ENCODE data around the gene CRNKL1. TPM values are rescaled to one million over a fixed set of nuclear protein-coding genes. Genes with fewer than 3 reads are reported as not detected.

CRNKL1 gene
- total and polyA plus RNA-seq, 4 donors: 5.0 to 16.2 (median 7.9) TPM

DNA sequence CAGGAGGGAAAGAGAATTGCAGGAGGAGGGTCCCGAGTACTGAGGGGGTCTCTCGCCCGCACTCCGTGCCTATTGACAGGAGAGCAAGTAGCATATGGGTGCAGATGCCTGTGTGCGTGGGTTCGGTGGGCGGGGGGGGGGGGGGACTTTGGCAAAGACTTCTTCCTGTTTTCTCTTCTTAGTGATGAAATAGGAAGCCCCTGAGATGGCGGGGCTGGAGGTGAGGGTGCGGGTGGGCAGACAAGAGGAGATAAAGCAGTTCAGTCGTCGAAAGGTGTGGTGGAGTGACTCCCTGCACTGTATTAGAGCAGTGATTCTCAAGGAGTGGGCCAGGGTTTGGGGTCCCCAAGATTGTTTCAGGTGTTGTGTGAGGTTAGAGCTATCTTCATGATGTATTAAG lies 31.4 kb downstream of the CRNKL1 start:
- Histone ChIP-seq H3K36me3 (ENCODE audit: control insufficient read depth in 4 of 4, insufficient read depth in 3 of 4, low read depth in 1 of 4, low read length in 3 of 4) (peaks cover 2 to 6% (median 3%) of the 10 kb centered on the region in 4 donors), H3K4me1 (ENCODE audit: control insufficient read depth in 4 of 4, insufficient read depth in 4 of 4, low read length in 3 of 4) (peaks cover 9 to 22% (median 16%) of the 10 kb centered on the region in 4 donors), H3K9ac (ENCODE audit: low read depth in 1 of 2, low read length in 2 of 2) (no peak overlapping the region), H3K27me3 (ENCODE audit: control insufficient read depth in 4 of 4, insufficient read depth in 4 of 4, low read length in 3 of 4) (no peaks in the 10 kb centered on the region), H3K27ac (ENCODE audit: low read depth in 1 of 2, low read length in 2 of 2) (no peak overlapping the region), H3K9me3 (ENCODE audit: control insufficient read depth in 4 of 4, low read length in 3 of 4) (no peaks in the 10 kb centered on the region), H3K4me3 (ENCODE audit: low read depth in 1 of 3, low read length in 3 of 3) (no peak overlapping the region)
- TF ChIP-seq FOXA1 (IDR thresholded peaks at IDR 0.05): no peak
- TF ChIP-seq, protein P1, sequence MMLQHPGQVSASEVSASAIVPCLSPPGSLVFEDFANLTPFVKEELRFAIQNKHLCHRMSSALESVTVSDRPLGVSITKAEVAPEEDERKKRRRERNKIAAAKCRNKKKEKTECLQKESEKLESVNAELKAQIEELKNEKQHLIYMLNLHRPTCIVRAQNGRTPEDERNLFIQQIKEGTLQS (IDR thresholded peaks at IDR 0.05): no peak
- no peak for TF ChIP-seq HNF4A (conservative IDR thresholded peaks at IDR 0.05)
- TF ChIP-seq SP1 (IDR thresholded peaks at IDR 0.05): no peak
- no peak for TF ChIP-seq EGR1 (IDR thresholded peaks at IDR 0.05; ENCODE audit: low read depth in 2 of 2)
- no peak for TF ChIP-seq RAD21 (IDR thresholded peaks at IDR 0.05)
- no peak for TF ChIP-seq FOXA2 (IDR thresholded peaks at IDR 0.05)
- no peak for TF ChIP-seq JUND (IDR thresholded peaks at IDR 0.05)
- no peak for TF ChIP-seq HNF4G (IDR thresholded peaks at IDR 0.05)
- TF ChIP-seq REST (IDR thresholded peaks at IDR 0.05): no peak
- TF ChIP-seq MAX (IDR thresholded peaks at IDR 0.05): no peak
- TF ChIP-seq ZBTB33 (IDR thresholded peaks at IDR 0.05): no peak
- TF ChIP-seq RXRA (IDR thresholded peaks at IDR 0.05): no peak
- no peak for TF ChIP-seq TAF1 (conservative IDR thresholded peaks at IDR 0.05)
- TF ChIP-seq GABPA (IDR thresholded peaks at IDR 0.05 in 1 of 2, conservative IDR thresholded peaks at IDR 0.05 in 1 of 2): no peak
- 84% methylated on average over 11 of the region's 11 CpGs for WGBS
- no peak for DNase-seq (ENCODE audit: low spot score)

- peaks cover 0 to 6% (median 3%) of the 10 kb centered on the region in 4 donors for H3K36me3 ChIP-seq (ENCODE audit: control insufficient read depth in 4 of 4, insufficient read depth in 3 of 4, low read depth in 1 of 4, low read length in 3 of 4)
- no peak overlapping the region for H3K4me3 ChIP-seq (ENCODE audit: low read depth in 1 of 3, low read length in 3 of 3)
- H3K4me1 ChIP-seq (ENCODE audit: control insufficient read depth in 4 of 4, insufficient read depth in 4 of 4, low read length in 3 of 4): peaks cover 9 to 22% (median 16%) of the 10 kb centered on the region in 4 donors
- no peaks in the 10 kb centered on the region for H3K27me3 ChIP-seq (ENCODE audit: control insufficient read depth in 4 of 4, insufficient read depth in 4 of 4, low read length in 3 of 4)
- H3K9me3 ChIP-seq (ENCODE audit: control insufficient read depth in 4 of 4, low read length in 3 of 4): no peaks in the 10 kb centered on the region
- no peak for DNase-seq (ENCODE audit: low spot score)
- H3K9ac ChIP-seq (ENCODE audit: low read depth in 1 of 2, low read length in 2 of 2): no peak overlapping the region
- WGBS: 62% methylated on average over 2 of the region's 2 CpGs
- TF ChIP-seq TAF1 (conservative IDR thresholded peaks at IDR 0.05) (no peak), YY1 (IDR thresholded peaks at IDR 0.05) (no peak), SP1 (IDR thresholded peaks at IDR 0.05) (no peak), ZBTB33 (IDR thresholded peaks at IDR 0.05) (no peak), HNF4A (conservative IDR thresholded peaks at IDR 0.05) (no peak), JUND (IDR thresholded peaks at IDR 0.05) (no peak), RXRA (IDR thresholded peaks at IDR 0.05) (no peak)
- no peak overlapping the region for H3K27ac ChIP-seq (ENCODE audit: low read depth in 1 of 2, low read length in 2 of 2)
These were observed 33.1 kb downstream of the CRNKL1 start for GRCh38 chr20:20019123-20019522.
